Activated CD4-positive, CD25-positive, alpha-beta regulatory T cell treated with anti-CD3 and anti-CD28 coated beads, Interleukin-2, amount 50 U/mL, for 72 hours (primary cell): ENCODE data around the gene IRF1.
A peak's percentile ranks its signal among the peaks of the same experiment; 100 is the strongest.

Experiments used
- DNase-seq: peaks from one replicate; pipeline ENCODE4 v3.0.0; 2021

IRF1 gene

DNA sequence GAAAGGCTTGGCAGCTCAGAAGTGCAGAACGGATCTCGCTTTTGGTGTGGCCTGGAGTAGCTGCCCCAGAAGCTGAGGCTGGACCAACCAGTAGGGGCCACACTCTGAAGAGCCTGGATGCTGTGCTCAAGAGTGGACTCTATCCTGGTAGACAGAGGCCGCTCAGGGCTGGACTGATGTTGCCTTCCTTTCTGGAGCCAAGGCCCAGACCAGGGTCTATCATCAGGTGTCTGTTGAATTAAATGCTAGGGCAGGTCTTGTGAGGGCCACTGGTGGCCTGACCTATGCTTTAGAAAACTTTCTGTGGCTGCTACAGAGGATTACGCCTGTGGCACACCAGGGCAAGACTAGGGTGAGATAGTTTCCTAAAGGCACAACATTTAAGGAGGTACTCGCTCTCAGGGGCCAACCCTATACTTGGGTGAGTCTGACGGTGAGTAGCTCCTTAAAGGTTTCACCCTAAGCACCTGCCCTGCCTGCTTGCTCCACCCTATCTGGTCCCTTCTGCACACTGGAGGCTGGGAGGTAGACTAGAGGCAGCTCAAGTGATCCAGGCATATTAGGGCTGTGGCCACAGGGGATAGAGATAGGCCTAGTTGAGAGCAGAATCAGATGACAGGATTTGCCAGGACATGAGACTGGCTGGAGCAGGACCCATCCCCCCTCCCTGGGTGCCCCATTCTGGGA, 9.8 kb upstream of the IRF1 start:
- no peak for DNase-seq

GRCh38 chr5:132499440-132500243, 9.1 kb upstream of the IRF1 start:
- no peak for DNase-seq

DNA sequence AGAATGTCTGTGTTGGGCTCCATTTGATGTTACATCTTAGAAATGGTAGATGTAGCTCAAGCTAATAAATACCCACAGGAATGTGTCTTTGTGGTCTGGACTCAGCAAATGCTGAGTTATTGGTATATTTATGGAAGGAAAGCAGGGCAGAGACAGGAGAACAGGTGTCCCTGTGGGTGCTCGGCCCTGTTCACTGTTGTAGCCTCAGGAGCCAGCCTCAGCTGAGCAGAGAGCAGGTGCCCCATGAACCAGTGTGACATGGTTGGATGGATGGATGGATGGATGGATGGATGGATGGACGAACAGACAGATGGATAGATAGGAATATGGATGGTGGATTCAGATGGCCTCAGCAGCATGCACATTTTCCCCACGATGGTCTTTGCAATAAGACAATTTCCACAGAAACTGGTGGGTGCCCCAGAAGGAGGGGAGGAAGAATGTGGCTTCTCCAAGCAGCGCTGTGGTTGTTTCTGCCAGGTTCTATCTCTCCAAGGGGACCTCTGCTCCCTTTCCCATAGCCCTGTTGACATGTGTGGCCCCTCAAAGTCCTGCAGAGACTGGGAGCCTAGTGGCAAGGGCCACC, 8.2 kb upstream of the IRF1 start:
- DNase-seq = no peak

DNA sequence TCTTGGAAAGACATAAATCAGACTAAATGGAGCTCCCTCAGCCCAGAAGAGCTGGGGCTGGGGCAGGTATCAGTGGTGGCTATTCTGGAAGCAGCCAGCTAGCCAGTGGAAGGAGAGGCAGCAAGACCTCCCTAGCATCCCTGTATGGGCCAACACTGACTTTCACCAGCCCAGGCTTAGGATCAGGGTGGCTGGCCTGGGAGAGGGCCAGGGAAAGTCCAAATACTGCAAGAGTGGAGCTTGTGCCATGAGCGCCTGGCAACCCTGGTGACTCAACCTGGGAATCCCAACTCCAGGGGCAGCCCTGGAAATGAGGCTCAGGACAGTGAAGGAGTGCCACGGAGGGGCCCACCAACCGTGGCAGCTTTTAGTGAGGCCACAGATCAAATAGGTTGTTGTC, 7.6 kb upstream of the IRF1 start:
- DNase-seq = no peak

DNA sequence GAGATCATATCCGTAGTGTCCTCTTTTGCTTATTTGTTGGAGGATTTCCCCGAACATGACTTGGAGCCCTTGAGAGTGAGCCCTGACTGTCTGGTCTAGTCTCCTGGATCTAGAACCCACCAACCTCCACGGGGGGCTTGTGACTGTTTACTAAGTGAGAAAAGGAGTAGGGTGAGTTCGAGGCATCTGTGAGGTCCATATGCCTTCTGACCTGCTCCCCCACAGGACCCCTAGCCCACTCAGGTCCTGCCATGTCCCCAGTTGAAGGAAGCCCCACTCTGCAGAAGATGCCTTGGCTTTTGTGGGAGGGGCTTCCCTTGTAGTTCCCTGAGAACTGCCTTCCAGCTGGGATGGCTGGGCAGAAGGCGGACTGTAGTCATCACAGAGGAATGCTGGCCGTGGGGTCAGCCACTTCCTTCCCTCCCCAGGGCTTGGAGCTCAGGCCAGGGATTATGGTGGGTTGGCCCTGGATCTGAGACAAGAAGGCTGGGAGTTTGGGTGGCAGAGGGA, 7.0 kb upstream of the IRF1 start:
- DNase-seq = no peak

GRCh38 chr5:132496631-132497487, 6.3 kb upstream of the IRF1 start:
- peak; percentile 74 for DNase-seq

DNA sequence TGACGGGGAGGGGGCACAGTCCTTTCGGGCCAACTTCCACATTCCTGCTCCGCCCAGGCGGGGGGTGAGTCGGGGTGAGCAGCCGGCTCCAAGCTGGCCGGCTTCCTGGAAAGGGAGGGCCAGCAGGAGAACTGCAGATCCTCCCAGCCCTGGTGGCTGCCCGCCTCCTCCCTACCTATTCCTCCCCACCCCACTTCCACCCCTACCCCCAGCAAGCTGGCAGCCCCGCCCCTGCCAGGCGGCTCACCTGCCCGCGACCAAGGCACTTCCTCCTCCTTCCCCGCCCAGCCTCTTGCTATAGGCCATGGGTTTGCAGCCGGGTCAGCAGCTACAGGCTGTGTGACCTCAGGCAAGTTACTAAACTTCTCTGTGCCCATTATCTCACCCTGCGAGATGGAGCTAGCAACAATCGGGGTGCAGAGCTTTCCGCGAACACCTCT, 5.6 kb upstream of the IRF1 start:
- DNase-seq = peak; percentile 85

DNA sequence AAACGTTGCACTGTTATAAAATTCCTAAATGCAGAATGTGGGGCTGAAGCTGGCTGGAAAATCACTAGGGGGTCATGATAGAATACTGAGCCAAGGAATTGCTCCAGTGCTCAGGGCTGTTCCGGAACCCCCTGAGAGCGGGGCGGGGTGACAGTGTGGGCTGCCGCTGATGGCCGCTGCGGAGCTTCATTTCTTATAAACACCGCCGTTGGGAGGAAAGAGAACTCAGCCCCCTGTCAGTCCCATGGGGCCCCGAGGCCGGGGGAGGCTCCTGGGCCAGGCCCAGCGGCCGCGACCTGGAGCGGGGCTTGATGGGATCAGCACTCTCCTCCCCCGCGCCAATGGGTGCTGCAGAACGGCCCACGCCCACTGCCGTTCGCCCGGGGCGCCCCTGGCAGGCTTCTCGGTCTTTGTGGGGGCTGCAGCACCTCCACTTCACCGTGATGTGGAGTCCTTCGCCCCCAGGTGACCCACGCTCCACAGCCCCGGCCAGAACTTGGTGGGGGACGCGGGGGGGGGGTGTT, 5.2 kb upstream of the IRF1 start:
- peak; percentile 72 for DNase-seq

DNA sequence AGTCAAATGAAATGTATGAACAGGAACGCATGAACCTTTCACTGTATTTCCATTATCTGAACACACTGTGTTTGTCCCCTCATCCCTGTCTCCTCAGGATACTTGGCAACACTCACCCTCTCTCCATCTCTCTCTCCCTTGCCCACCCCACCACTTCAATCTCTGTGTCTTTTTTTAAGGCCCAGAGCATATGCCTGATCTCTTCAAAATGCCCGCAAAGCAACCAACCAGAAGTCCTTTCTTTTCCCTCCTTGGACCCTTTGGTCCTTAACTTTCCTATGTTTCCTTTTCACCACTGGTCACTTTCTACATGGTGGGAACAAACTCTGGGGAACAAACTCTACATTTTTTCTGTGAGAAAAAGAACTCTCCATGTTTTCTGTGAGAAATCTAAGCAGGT, 3.2 kb upstream of the IRF1 start:
- DNase-seq = no peak

- no peak for DNase-seq
Measured at GRCh38 chr5:132493241-132493640, 2.7 kb upstream of the IRF1 start.

DNA sequence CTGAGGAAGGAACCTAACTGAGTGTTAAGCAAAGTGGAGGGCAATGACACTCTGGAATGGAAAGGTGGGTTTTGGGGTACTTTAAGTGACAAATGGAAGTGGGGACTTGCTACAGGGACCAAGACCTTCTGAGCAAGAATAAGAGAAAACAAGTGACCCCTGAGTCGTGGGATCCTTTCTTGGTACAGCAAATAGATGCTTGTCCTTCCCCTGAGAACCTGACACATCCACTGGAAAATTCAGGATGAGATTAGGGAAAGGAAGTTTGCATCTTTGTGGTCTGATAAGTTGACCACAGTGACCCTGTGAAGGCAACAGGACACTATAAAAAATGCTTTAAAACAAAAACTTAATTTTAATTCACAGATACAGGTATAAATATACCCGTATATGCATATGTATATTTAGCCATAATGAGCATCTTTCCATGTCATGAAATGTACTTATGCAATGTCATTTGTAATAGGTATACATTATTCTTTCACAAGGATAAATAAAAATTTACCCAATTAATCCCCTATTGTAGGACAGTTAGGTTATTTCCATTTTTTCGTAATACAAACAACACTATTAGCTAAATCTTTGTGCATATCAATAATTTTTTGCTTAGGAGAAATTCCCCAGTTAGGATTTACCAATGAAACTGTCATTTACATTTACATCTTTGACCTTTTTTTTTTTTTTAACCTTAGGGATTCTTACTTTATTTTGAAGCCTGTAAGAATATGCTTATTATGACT, 2.0 kb upstream of the IRF1 start:
- DNase-seq = no peak

GRCh38 chr5:132491368-132492364, 1.1 kb upstream of the IRF1 start:
- no peak for DNase-seq

DNA sequence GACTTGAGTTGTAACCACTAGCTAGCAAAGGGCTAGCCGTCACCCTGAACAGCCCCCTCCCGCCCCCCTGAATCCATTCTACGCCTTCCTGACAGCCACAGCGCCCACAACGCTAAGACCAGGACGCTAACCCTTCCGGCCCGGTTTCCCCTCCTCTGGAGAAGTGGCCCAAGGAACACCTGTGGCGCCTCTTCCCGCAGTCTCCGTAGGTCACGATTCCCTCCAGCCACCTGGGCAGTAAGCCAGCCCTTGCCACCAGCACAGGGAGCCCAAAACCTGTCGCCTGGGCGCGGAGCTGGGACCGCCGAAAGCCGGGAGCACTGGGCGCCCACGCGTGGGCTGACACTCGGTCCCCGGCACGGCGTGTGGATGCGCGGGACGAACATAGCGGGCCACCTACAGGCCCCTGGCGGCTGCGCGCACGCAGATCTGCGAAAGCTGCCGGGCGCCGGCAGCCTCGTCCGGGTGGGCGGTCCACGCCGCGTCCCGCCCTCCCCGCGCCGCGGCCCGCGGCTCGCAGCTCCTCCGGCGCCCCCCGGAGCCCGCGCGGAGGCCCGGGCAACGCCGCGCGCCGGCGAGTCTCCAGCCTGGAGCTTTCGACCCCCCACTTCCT, 596 bp downstream of the IRF1 start:
- DNase-seq = no peak

DNA sequence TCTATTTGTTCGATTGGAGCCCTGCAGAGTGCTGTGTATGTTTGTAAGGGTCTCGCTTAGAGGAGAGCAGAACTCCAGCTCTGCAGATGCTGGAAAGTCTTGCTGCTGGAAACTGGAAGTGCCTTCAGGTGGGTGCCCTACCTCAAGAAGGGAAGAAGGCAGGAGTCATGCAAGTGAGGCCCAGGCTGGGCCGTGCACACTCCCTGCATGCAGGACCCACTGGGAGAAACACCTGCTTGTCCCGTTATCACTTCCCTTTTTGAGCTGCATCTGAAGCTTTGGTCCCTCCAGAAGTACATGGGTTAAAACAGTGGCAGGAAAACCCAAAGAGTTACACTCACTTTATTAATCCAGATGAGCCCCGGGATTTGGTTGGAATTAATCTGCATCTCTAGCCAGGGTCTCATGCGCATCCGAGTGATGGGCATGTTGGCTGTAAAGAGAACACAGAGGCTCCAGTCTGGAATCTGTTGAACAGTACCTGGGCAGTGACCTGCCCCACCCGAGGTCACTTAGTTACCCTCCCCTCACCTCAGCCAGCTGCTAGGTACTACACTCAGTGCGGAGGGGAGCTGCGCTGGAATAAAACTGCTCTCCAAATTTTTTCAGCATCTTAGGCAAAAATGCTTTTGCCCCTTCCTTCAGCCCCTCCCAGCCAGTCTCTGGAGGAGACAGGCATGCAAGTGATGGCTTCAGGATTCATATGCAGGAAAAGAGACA, 1.4 kb downstream of the IRF1 start:
- DNase-seq = no peak

DNA sequence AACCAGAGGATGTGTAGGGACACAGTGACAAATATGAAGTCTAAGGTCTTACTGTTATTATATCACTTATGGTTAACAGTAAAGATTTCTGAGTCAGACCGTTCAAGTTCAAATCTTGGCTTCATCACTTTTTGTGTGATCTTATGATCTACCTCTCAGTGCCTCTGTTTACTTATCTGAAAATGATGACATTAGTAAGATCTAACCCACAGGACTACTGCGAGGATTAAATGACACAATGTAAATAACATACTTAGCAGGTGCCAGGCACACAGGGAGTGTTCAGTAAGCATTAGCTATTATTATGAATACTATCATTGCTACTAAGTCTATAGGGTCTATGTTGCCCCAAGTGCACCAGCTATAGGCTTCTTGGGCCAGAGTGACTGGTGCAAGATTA, 2.0 kb downstream of the IRF1 start:
- no peak for DNase-seq

DNA sequence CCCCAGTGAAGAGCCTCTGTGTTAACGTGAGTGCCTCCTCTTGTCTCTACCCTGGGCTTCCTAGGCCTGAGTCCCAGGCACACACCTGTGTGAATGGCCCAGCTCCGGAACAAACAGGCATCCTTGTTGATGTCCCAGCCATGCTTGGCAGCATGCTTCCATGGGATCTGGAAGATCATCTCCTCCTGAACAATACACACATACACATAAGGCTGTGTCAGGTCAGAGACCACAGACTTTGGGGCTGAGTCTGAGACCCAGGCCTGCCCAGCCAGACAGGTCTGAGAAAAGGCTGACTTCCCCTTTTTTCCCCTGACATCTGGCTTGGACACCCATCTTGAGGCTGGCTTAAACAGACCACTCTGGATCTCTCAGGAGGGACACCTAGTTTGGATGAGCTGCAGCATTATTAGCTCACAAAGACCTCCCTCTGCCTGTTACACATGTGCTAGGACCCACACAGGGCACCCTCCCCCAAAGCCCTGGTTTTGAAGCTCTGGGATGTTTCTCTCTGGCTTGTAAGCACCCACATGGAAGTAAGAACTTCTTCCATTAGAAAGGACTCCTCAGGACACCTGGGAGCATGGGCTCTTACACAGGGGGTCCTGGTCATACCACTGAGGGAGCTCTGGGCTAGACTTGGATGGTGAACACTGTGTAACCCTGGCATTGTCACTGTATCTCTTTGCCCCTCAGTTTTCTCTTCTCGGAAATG, 2.6 kb downstream of the IRF1 start:
- peak; percentile 35 for DNase-seq

GRCh38 chr5:132487095-132487428, 3.5 kb downstream of the IRF1 start:
- DNase-seq = no peak

DNA sequence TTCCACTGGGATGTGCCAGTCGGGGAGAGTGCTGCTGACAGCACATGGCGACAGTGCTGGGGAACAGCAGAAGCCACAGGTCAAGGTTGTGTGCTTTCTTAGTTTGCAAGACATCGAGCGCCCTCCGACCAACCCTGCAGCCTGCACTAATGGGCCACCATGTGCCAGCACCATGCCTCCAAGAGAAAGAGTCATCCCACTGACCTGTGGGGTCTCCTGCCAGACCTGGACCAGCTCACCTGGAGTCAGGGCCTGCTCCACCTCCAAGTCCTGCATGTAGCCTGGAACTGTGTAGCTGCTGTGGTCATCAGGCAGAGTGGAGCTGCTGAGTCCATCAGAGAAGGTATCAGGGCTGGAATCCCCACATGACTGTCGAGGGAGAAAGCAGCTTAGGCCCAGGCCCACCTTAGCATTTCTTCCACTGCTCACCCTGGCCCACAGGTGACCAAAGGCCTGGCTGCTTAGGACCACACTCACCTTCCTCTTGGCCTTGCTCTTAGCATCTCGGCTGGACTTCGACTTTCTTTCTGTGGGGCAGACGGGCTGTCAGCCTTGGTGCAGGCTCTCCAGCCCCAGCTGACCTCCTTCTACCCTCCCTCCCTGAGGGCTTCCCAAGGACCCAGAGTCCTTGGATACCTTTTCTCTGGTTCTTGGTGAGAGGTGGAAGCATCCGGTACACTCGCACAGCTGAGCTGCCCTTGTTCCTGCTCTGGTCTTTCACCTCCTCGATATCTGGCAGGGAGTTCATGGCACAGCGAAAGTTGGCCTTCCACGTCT, 4.1 kb downstream of the IRF1 start:
- DNase-seq = peak; percentile 32
